Transverse colon (tissue), 4 donors: ENCODE measurements around the gene USP6NL. TPM values are rescaled to one million over a fixed set of nuclear protein-coding genes. Genes with fewer than 3 reads are reported as not detected.

Source experiments
- DNase-seq: peaks from one replicate; pipeline ENCODE4 v3.0.0-alpha.2; 2019
- H3K27ac ChIP-seq, 4 donors: fragments of 200-600 bp; sonication (generic); 2 replicates each; pipeline ENCODE4 v1.5.1; 2016 to 2018; ENCODE audit warnings: inconsistent platforms in 4 of 4
- H3K27me3 ChIP-seq: fragments of 200-600 bp; sonication (generic); 2 replicates; pipeline ENCODE4 v1.5.1; 2017; ENCODE audit warnings: inconsistent platforms
- H3K36me3 ChIP-seq, 4 donors: fragments of 200-600 bp; sonication (generic); 2 replicates each; pipeline ENCODE4 v1.5.1; 2017 to 2019; ENCODE audit warnings: inconsistent platforms in 4 of 4
- H3K4me1 ChIP-seq, 4 donors: fragments of 200-600 bp; sonication (generic); 2 replicates each; pipeline ENCODE4 v1.5.1; 2017 to 2020; ENCODE audit warnings: inconsistent platforms in 4 of 4
- H3K4me3 ChIP-seq, 4 donors: fragments of 200-600 bp; sonication (generic); 1 replicate in 1 of 4; 2 replicates in 3 of 4; pipeline versions ENCODE4 v1.5.1 to v1.6.1; 2017 to 2019; ENCODE audit warnings: inconsistent platforms in 4 of 4
- H3K9me3 ChIP-seq, 2 donors: fragments of 200-600 bp; sonication (generic); 2 replicates each; pipeline ENCODE4 v1.5.1; 2017 to 2019; ENCODE audit warnings: inconsistent platforms in 2 of 2
- CTCF ChIP-seq, 5 experiments: fragments of 200-600 bp in 3 of 5; fragments of 450-650 bp in 2 of 5; sonication (generic) in 3 of 5; IDR thresholded peaks; 1 replicate in 2 of 5; 2 replicates in 3 of 5; pipeline ENCODE4 v1.5.1; 2016 to 2017; ENCODE audit warnings: antibody characterized with exemption in 5 of 5, inconsistent platforms in 3 of 5, mild to moderate bottlenecking in 2 of 5, moderate library complexity in 1 of 5
- EP300 ChIP-seq: sonication (generic); formaldehyde crosslinking; IDR thresholded peaks from one replicate; pipeline ENCODE4 v1.6.1; 2017; ENCODE audit warnings: antibody characterized with exemption, low read depth
- POLR2A ChIP-seq: fragments of 450-650 bp; IDR thresholded peaks from one replicate; pipeline ENCODE4 v1.6.1; 2016; ENCODE audit warnings: antibody characterized with exemption, mild to moderate bottlenecking, moderate library complexity
- POLR2AphosphoS5 ChIP-seq, 3 donors: sonication (generic); formaldehyde crosslinking; IDR thresholded peaks; one replicate each; pipeline ENCODE4 v1.6.1; 2016; ENCODE audit warnings: antibody characterized with exemption in 3 of 3
- WGBS, 2 donors: methylation state at CpG; one replicate each; pipeline ENCODE4 v1.1.5; 2018; ENCODE audit warnings: low coverage in 1 of 2; 5-methylcytosine and 5-hydroxymethylcytosine counted together
- in situ Hi-C, 4 donors: fragments of 200-750 bp; cut with MboI; loops; one replicate each; pipeline versions ENCODE4 v1.15.0 to v1.15.1; 2017; ENCODE audit warnings: low sequenced_read_pairs in 3 of 4, low pct_ligation_motif_present in 1 of 4, low pct_unique_long_range_greater_than_20kb in 1 of 4
- intact Hi-C: fragments of 100-400 bp; cut with DNase I; formaldehyde crosslinking; loops from one replicate; pipeline ENCODE4 v1.15.1; 2023; ENCODE audit warnings: low total_unique reads
- total RNA-seq, 4 donors: library from RNA; depleted of rRNA; stranded (reverse); fragments of >200 nt; gene quantifications; one replicate each; pipeline ENCODE4 v1.1.0, GENCODE V29; 2016

USP6NL gene
- total RNA-seq, 4 donors from 2014 or later = 17.3 to 45.8 (median 26.6) TPM

- Histone ChIP-seq H3K27me3 (no peaks in the 10 kb centered on the region), H3K36me3 (no peaks in the 10 kb centered on the region), H3K4me3 (no peak overlapping the region), H3K27ac (no peak overlapping the region), H3K4me1 (no peaks in the 10 kb centered on the region), H3K9me3 (no peaks in the 10 kb centered on the region)
- in situ Hi-C loops = loop anchor here (10.0 kb wide), 2 partner anchors 211 to 241 kb away; no protein-coding TSS in a partner anchor
- WGBS, 2 donors = 93 to 100% methylated on average over 3 to 4 of the region's 4 CpGs
- no peak for TF ChIP-seq CTCF (IDR thresholded peaks at IDR 0.05)
- no peak for TF ChIP-seq POLR2AphosphoS5 (IDR thresholded peaks at IDR 0.05)
- TF ChIP-seq POLR2A = no peak
- TF ChIP-seq EP300 = no peak
- no peak for DNase-seq
- intact Hi-C loops = loop anchor here (10.0 kb wide), 1 partner anchor 211 kb away; no protein-coding TSS in a partner anchor
Measured at GRCh38 chr10:11513727-11514126, 97.7 kb downstream of the USP6NL start.

GRCh38 chr10:11512596-11512995 is 98.9 kb downstream of the USP6NL start:
- DNase-seq = no peak
- in situ Hi-C loops (loop anchor here (10.0 kb wide), 2 partner anchors 212 to 242 kb away; no protein-coding TSS in a partner anchor), intact Hi-C loops (loop anchor here (10.0 kb wide), 1 partner anchor 212 kb away; no protein-coding TSS in a partner anchor)

GRCh38 chr10:11511321-11511720 is 100.1 kb downstream of the USP6NL start:
- H3K4me3 ChIP-seq = no peak overlapping the region
- H3K36me3 ChIP-seq = no peaks in the 10 kb centered on the region
- TF ChIP-seq CTCF (IDR thresholded peaks at IDR 0.05) = no peak
- TF ChIP-seq POLR2AphosphoS5 (IDR thresholded peaks at IDR 0.05) = no peak
- TF ChIP-seq EP300 = no peak
- TF ChIP-seq POLR2A = no peak
- no peaks in the 10 kb centered on the region for H3K9me3 ChIP-seq
- no peaks in the 10 kb centered on the region for H3K27me3 ChIP-seq
- DNase-seq = no peak
- in situ Hi-C loops = loop anchor here (10.0 kb wide), 2 partner anchors 213 to 243 kb away; no protein-coding TSS in a partner anchor
- H3K27ac ChIP-seq = no peak overlapping the region
- intact Hi-C loops = loop anchor here (10.0 kb wide), 1 partner anchor 213 kb away; no protein-coding TSS in a partner anchor
- H3K4me1 ChIP-seq = no peaks in the 10 kb centered on the region

More at GRCh38 chr10:11512596-11512995, 98.9 kb downstream of the USP6NL start:
- Histone ChIP-seq H3K27me3 (no peaks in the 10 kb centered on the region), H3K36me3 (no peaks in the 10 kb centered on the region), H3K4me1 (no peaks in the 10 kb centered on the region), H3K27ac (no peak overlapping the region), H3K4me3 (no peak overlapping the region), H3K9me3 (no peaks in the 10 kb centered on the region)
- TF ChIP-seq CTCF (IDR thresholded peaks at IDR 0.05) = no peak
- TF ChIP-seq POLR2AphosphoS5 (IDR thresholded peaks at IDR 0.05) = no peak
- TF ChIP-seq POLR2A = no peak
- no peak for TF ChIP-seq EP300
- WGBS, 2 donors = 89 to 93% methylated on average over 3 of the region's 3 CpGs

- 82 to 88% methylated on average over 2 to 3 of the region's 3 CpGs for WGBS, 2 donors
- intact Hi-C loops = loop anchor here (10.0 kb wide), 1 partner anchor 214 kb away; no protein-coding TSS in a partner anchor
- H3K4me1 ChIP-seq = no peaks in the 10 kb centered on the region
- no peak overlapping the region for H3K27ac ChIP-seq
- in situ Hi-C loops = loop anchor here (10.0 kb wide), 2 partner anchors 214 to 244 kb away; no protein-coding TSS in a partner anchor
- no peaks in the 10 kb centered on the region for H3K27me3 ChIP-seq
- no peak for DNase-seq
- no peak for TF ChIP-seq POLR2A
- no peak for TF ChIP-seq POLR2AphosphoS5 (IDR thresholded peaks at IDR 0.05)
- no peak for TF ChIP-seq EP300
- TF ChIP-seq CTCF (IDR thresholded peaks at IDR 0.05) = no peak
- H3K4me3 ChIP-seq = no peak overlapping the region
- H3K36me3 ChIP-seq = no peaks in the 10 kb centered on the region
- no peaks in the 10 kb centered on the region for H3K9me3 ChIP-seq
Measured at GRCh38 chr10:11510736-11511135, 100.7 kb downstream of the USP6NL start.
